Tibial nerve (tissue), 4 donors: ENCODE measurements around the gene ASB16.

Experiments used
- CTCF ChIP-seq, 5 experiments: fragments of 200-600 bp in 3 of 5; fragments of 450-650 bp in 2 of 5; sonication (generic) in 3 of 5; IDR thresholded peaks; one replicate each; pipeline ENCODE4 v1.5.1; 2016 to 2019; ENCODE audit warnings: antibody characterized with exemption in 5 of 5, mild to moderate bottlenecking in 3 of 5, moderate library complexity in 2 of 5
- EP300 ChIP-seq, 2 donors: sonication (generic); formaldehyde crosslinking; IDR thresholded peaks; one replicate each; pipeline ENCODE4 v1.6.1; 2017; ENCODE audit warnings: antibody characterized with exemption in 2 of 2, mild to moderate bottlenecking in 1 of 2

- TF ChIP-seq CTCF (IDR thresholded peaks at IDR 0.05) (peak; percentile 39 to 67 (median 62)), EP300 (IDR thresholded peaks at IDR 0.05) (no peak)
Measured at GRCh38 chr17:44203731-44204440, 33.4 kb downstream of the ASB16 start.
